ENCODE data around the gene MUSK.

The MUSK gene

DNA sequence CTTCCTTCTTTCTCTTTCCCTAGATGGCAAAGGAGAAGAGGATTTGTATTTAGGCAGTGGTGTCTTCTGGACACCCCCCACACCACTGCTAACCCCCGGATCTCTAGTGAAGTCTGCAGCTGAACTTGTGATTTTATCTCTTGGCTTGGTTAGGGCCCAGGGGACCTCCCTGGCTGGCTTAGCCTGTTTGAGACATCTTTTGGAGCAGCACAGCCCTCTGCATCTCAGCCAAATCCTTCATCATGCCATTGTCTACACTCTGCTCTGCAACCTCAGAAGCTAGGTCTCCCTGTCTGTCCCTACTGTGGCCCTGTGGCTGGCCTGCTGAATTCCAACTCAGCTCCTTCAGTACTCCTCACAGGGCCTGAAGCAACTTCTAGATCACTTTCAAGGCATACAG, 81.7 kb downstream of the MUSK start:
- DNase-seq (ENCODE audit: low spot score): no peak
- TF ChIP-seq CTCF (IDR thresholded peaks at IDR 0.05; ENCODE audit: borderline replicate concordance, control extremely low read depth, extremely low read depth, insufficient read depth, missing control alignments): no peak
- in situ Hi-C loops (cut with MboI; ENCODE audit: low sequenced_read_pairs, unreplicated experiment): no loop called here

DNA sequence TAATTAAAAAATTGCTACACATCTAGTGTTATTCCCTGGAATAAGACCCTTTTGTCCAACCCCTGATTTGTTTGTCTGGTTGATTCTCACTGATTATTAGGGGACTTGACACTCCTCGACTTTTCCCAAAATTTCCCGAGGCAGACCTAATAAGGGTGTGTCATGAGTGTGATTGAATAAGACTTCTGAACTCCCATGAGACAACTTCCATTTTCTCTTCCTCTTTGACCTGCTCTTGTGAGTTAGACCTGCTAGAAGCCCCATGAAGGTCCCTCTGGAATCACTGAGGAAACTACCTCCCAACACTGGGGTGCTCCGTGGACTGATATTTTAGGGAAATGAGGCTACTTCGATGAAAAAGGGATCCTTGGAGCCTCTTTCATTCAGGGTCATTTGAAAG, 83.4 kb downstream of the MUSK start:
- TF ChIP-seq CTCF (IDR thresholded peaks at IDR 0.05; ENCODE audit: borderline replicate concordance, control extremely low read depth, extremely low read depth, insufficient read depth, missing control alignments): no peak
- no peak for DNase-seq (ENCODE audit: low spot score)
- in situ Hi-C loops (cut with MboI; ENCODE audit: low sequenced_read_pairs, unreplicated experiment): no loop called here

DNA sequence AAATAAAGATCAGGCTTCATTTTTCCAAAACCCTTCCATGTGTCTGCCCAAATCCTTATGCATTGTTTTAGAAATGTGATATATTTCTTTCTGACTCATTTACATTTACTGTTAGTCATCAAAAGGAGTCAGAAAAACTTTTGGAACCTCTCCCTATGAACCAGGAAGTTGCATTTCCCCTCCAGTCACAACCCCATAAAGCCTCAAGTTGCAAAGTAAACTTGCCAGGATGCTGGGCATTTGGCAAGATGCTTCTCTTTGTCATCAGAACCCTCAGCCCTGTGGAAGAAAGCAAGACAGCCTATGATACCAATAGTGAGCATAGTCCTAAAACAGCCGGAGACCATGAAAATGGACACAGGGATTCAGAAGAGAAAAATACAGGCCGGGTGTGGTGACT, 84.2 kb downstream of the MUSK start:
- TF ChIP-seq CTCF (IDR thresholded peaks at IDR 0.05; ENCODE audit: borderline replicate concordance, control extremely low read depth, extremely low read depth, insufficient read depth, missing control alignments): no peak
- in situ Hi-C loops (cut with MboI; ENCODE audit: low sequenced_read_pairs, unreplicated experiment): no loop called here
- DNase-seq (ENCODE audit: low spot score): no peak

DNA sequence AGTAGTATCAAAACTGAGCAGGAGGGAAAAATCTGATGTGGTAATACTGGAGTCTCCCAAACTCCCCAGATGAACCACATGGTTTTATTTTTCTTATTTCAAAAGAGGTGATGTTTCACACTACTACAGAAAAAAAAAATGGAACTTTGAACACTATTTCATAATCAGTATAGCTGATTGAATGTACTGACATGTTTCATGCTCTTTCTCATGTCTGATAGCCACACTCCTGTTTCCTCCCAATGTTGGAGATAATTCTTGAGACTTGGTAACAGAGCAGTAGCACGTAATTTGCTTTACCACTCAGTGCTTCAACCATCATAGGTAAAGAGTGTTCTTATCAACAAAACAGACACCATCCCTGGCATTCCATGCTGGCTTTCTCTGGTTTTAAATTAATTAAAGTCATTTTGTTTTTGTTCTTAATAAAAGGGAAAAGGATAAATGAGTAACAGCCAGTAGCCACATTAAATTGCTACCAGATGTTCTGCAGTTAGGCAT, 85.2 kb downstream of the MUSK start:
- in situ Hi-C loops (cut with MboI; ENCODE audit: low sequenced_read_pairs, unreplicated experiment): no loop called here
- no peak for DNase-seq (ENCODE audit: low spot score)
- TF ChIP-seq CTCF (IDR thresholded peaks at IDR 0.05; ENCODE audit: borderline replicate concordance, control extremely low read depth, extremely low read depth, insufficient read depth, missing control alignments): no peak

- in situ Hi-C loops (cut with MboI; ENCODE audit: low sequenced_read_pairs, unreplicated experiment): no loop called here
- no peak for TF ChIP-seq CTCF (IDR thresholded peaks at IDR 0.05; ENCODE audit: borderline replicate concordance, control extremely low read depth, extremely low read depth, insufficient read depth, missing control alignments)
- no peak for DNase-seq (ENCODE audit: low spot score)
Observed at GRCh38 chr9:110755179-110755578, 86.6 kb downstream of the MUSK start.

DNA sequence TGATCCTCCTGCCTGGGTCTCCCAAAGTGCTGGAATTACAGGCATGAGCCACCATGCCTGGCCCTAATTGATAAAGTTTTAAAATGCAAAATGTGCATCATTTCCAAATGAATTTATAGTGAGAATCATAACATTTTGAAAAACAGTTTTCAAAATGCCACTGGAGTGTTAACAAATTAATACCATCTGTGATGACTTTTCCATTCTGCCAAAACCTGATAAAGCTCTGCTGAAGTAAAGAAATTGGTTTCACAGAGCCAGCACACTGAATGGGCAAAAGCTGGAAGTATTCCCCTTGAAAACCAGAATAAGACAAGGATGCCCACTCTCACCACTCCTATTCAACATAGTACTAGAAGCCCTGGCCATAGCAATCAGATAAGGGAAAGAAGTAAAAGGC, 89.6 kb downstream of the MUSK start:
- DNase-seq (ENCODE audit: low spot score): no peak
- no peak for TF ChIP-seq CTCF (IDR thresholded peaks at IDR 0.05; ENCODE audit: borderline replicate concordance, control extremely low read depth, extremely low read depth, insufficient read depth, missing control alignments)
- in situ Hi-C loops (cut with MboI; ENCODE audit: low sequenced_read_pairs, unreplicated experiment): no loop called here

DNA sequence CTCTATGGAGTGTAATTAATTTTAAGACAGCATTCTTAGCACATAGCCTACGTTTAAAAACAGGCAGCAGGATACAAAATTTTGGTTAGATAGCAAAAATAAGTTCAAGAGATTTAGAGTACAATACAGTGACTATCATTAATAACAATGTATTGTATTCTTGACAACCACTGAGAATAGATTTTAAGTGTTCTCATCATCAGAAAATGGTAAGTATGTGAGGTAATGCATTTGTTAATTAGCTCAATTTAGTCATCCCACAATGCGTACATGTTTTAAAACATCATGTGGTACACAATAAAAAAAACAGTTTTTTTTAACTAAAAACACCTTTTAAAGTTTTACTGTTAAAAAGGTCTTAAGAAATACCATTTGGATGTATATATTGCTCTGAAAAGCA, 94.2 kb downstream of the MUSK start:
- in situ Hi-C loops (cut with MboI; ENCODE audit: low sequenced_read_pairs, unreplicated experiment): no loop called here
- TF ChIP-seq CTCF (IDR thresholded peaks at IDR 0.05; ENCODE audit: borderline replicate concordance, control extremely low read depth, extremely low read depth, insufficient read depth, missing control alignments): no peak

More for the DNA sequence above, 94.2 kb downstream of the MUSK start:
- no peak for DNase-seq (ENCODE audit: low spot score)

Data from GM13976 (cell line).